Mesothelial cell of epicardium (in vitro differentiated cells): ENCODE measurements around the gene ARFGAP3. TPM values are rescaled to one million over a fixed set of nuclear protein-coding genes. Genes with fewer than 3 reads are reported as not detected.

Experiments
- DNase-seq, 2 experiments: peaks; one replicate each; pipeline ENCODE4 v3.0.0; 2021; ENCODE audit warnings: low spot score in 2 of 2; ENCODE audit not compliant: unreplicated experiment in 2 of 2
- H3K27ac Mint-ChIP-seq: 2 replicates; pipeline ENCODE4 v1.8.0; 2021; ENCODE audit warnings: mixed read lengths
- H3K27me3 Mint-ChIP-seq: 2 replicates; pipeline ENCODE4 v1.8.0; 2021; ENCODE audit warnings: low read depth, mixed read lengths
- H3K36me3 Mint-ChIP-seq: 2 replicates; pipeline ENCODE4 v1.8.0; 2021; ENCODE audit warnings: mixed read lengths
- H3K4me1 Mint-ChIP-seq: 2 replicates; pipeline ENCODE4 v1.8.0; 2021; ENCODE audit warnings: mixed read lengths
- H3K4me3 Mint-ChIP-seq: 2 replicates; pipeline ENCODE4 v1.8.0; 2021; ENCODE audit warnings: mild to moderate bottlenecking, moderate library complexity, mixed read lengths
- H3K9me3 Mint-ChIP-seq: 2 replicates; pipeline ENCODE4 v1.8.0; 2021; ENCODE audit warnings: mixed read lengths
- CTCF ChIP-seq: fragments of 200-600 bp; sonication (generic); IDR thresholded peaks from one replicate; pipeline ENCODE4 v1.5.0; 2021; ENCODE audit warnings: antibody characterized with exemption; ENCODE audit not compliant: unreplicated experiment
- total RNA-seq: library from RNA; stranded (reverse); gene quantifications from 3 replicates; pipeline ENCODE4 v1.2.1, GENCODE V29; 2021

Gene ARFGAP3
- total RNA-seq, 1 donor from 2014 or later = 33.4 TPM

DNA sequence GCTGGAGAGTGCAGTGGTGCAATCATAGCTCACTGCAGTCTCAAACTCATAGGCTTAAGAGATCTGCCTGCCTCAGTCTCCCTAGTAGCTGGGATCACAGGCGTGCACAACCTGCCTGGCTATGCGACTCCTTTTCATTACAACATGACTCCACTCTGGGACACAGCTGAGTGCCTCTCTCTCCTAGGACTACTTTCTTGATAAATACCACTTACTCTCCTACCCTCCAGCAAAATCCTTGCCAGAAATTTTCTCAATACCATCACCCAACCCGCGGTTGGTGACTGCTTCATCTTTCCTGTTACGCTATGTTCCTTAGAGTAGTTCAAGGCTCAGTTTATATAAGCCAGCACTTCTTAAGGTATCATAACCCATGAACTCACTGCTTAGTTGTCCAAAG, 26.9 kb downstream of the ARFGAP3 start:
- DNase-seq = no peak
- H3K4me1 Mint-ChIP-seq = no peaks in the 10 kb centered on the region
- peaks cover 22% of the 10 kb centered on the region for H3K36me3 Mint-ChIP-seq
- H3K4me3 Mint-ChIP-seq = no peak overlapping the region
- H3K27ac Mint-ChIP-seq = no peak overlapping the region
- TF ChIP-seq CTCF = no peak
- no peaks in the 10 kb centered on the region for H3K27me3 Mint-ChIP-seq
- H3K9me3 Mint-ChIP-seq = peaks cover 1% of the 10 kb centered on the region

GRCh38 chr22:42829302-42829701, 27.8 kb downstream of the ARFGAP3 start:
- Mint-ChIP-seq H3K4me3 (no peak overlapping the region), H3K4me1 (no peaks in the 10 kb centered on the region), H3K27me3 (no peaks in the 10 kb centered on the region), H3K9me3 (no peaks in the 10 kb centered on the region), H3K27ac (no peak overlapping the region), H3K36me3 (peaks cover 18% of the 10 kb centered on the region)
- DNase-seq = no peak
- TF ChIP-seq CTCF = no peak

GRCh38 chr22:42825796-42826195, 31.3 kb downstream of the ARFGAP3 start:
- no peak for DNase-seq
- H3K27ac Mint-ChIP-seq = no peak overlapping the region
- no peaks in the 10 kb centered on the region for H3K27me3 Mint-ChIP-seq
- no peaks in the 10 kb centered on the region for H3K4me1 Mint-ChIP-seq
- no peak for TF ChIP-seq CTCF
- peaks cover 30% of the 10 kb centered on the region for H3K36me3 Mint-ChIP-seq
- H3K4me3 Mint-ChIP-seq = no peak overlapping the region
- H3K9me3 Mint-ChIP-seq = peaks cover 15% of the 10 kb centered on the region

GRCh38 chr22:42821386-42821785, 35.7 kb downstream of the ARFGAP3 start:
- no peak overlapping the region for H3K4me3 Mint-ChIP-seq
- no peaks in the 10 kb centered on the region for H3K27me3 Mint-ChIP-seq
- peaks cover 13% of the 10 kb centered on the region for H3K4me1 Mint-ChIP-seq
- peaks cover 26% of the 10 kb centered on the region for H3K36me3 Mint-ChIP-seq
- H3K27ac Mint-ChIP-seq = no peak overlapping the region
- TF ChIP-seq CTCF = no peak
- no peak for DNase-seq
- H3K9me3 Mint-ChIP-seq = peaks cover 15% of the 10 kb centered on the region

GRCh38 chr22:42820045-42820763, 36.9 kb downstream of the ARFGAP3 start:
- peaks cover 26% of the 10 kb centered on the region for H3K36me3 Mint-ChIP-seq
- H3K4me3 Mint-ChIP-seq = no peak overlapping the region
- no peaks in the 10 kb centered on the region for H3K27me3 Mint-ChIP-seq
- H3K27ac Mint-ChIP-seq = peak overlapping the region; percentile 14
- no peak for DNase-seq
- peaks cover 15% of the 10 kb centered on the region for H3K9me3 Mint-ChIP-seq
- peaks cover 15% of the 10 kb centered on the region for H3K4me1 Mint-ChIP-seq
- TF ChIP-seq CTCF = peak; percentile 59
